ENCODE data around the gene SLC25A4. TPM values are rescaled to one million over a fixed set of nuclear protein-coding genes. Genes with fewer than 3 reads are reported as not detected.

Gene SLC25A4
- polyA plus RNA-seq, 1 donor (not counting 4 experiments of a cell fraction or from before 2014, with no cell fraction given) = 13.2 TPM

GRCh38 chr4:185138161-185138560, 4.9 kb upstream of the SLC25A4 start:
- Histone ChIP-seq H3K79me2 (ENCODE audit: control insufficient read depth, insufficient read depth, low read length) (no peaks in the 10 kb centered on the region), H3K27me3 (ENCODE audit: control insufficient read depth, extremely low read depth, insufficient read depth, low read length) (peaks cover 2% of the 10 kb centered on the region), H4K20me1 (ENCODE audit: control insufficient read depth, extremely low read depth, insufficient read depth, low read length) (no peaks in the 10 kb centered on the region), H3K4me2 (ENCODE audit: control insufficient read depth, extremely low read depth, insufficient read depth, low read depth, low read length) (no peak overlapping the region), H3K9ac (ENCODE audit: control insufficient read depth, extremely low read depth, insufficient read depth, low read length) (no peak overlapping the region), H3K36me3 (ENCODE audit: control insufficient read depth in 2 of 2, extremely low read depth in 1 of 2, insufficient read depth in 2 of 2, low read length in 2 of 2) (no peaks in the 10 kb centered on the region), H3K9me3 (ENCODE audit: control insufficient read depth, low read depth, low read length) (no peaks in the 10 kb centered on the region), H3K27ac (ENCODE audit: control insufficient read depth, insufficient read depth, low read length) (no peak overlapping the region), H3K4me1 (ENCODE audit: control insufficient read depth, extremely low read depth, insufficient read depth, low read length) (peaks cover 3% of the 10 kb centered on the region), H2AFZ (ENCODE audit: control insufficient read depth, low read length) (no peak overlapping the region), H3K9me1 (ENCODE audit: control insufficient read depth, extremely low read depth, insufficient read depth, low read length) (no peaks in the 10 kb centered on the region), H3K4me3 (ENCODE audit: control insufficient read depth in 2 of 3, extremely low read depth in 1 of 3, insufficient read depth in 2 of 3, low read depth in 1 of 3, low read length in 3 of 3) (no peak overlapping the region)
- FAIRE-seq = no peak
- TF ChIP-seq EZH2 (IDR thresholded peaks at IDR 0.05; ENCODE audit: low read length) (no peak), CTCF (optimal IDR thresholded peaks at IDR 0.05 in 1 of 3, IDR thresholded peaks at IDR 0.05 in 1 of 3, conservative IDR thresholded peaks at IDR 0.05 in 1 of 3; ENCODE audit: extremely low read depth in 1 of 3, insufficient read depth in 2 of 3, low read length in 3 of 3) (no peak)
- dilution Hi-C loops (cut with MboI; ENCODE audit: extremely low pct_ligation_motif_present, low sequenced_read_pairs) = no loop called here
- DNase-seq (ENCODE audit: low read depth, low spot score) = no peak

DNA sequence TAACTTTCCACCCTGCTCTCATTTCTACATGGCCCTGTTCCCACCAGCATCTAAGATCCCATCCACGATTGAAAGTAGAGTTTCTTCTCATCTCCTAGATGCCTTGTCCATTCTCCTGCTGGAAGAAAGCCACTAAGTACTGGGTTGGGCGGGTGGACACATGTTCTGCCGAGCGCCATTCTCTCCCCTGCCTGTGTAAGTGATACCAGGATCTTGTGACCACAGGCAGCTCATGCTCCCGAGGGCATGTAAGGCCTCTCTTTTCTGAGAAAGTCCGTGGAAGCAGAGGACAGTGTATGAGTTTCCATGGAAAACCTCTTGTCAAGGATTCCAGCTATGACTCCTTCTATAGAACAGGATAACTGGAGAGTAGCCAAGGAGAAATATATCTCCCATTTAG, 3.3 kb upstream of the SLC25A4 start:
- no peak for DNase-seq (ENCODE audit: low read depth, low spot score)
- no peak for FAIRE-seq
- Histone ChIP-seq H3K36me3 (ENCODE audit: control insufficient read depth in 2 of 2, extremely low read depth in 1 of 2, insufficient read depth in 2 of 2, low read length in 2 of 2) (no peaks in the 10 kb centered on the region), H3K4me3 (ENCODE audit: control insufficient read depth in 2 of 3, extremely low read depth in 1 of 3, insufficient read depth in 2 of 3, low read depth in 1 of 3, low read length in 3 of 3) (no peak overlapping the region), H3K9me3 (ENCODE audit: control insufficient read depth, low read depth, low read length) (no peaks in the 10 kb centered on the region), H3K27ac (ENCODE audit: control insufficient read depth, insufficient read depth, low read length) (no peak overlapping the region), H4K20me1 (ENCODE audit: control insufficient read depth, extremely low read depth, insufficient read depth, low read length) (no peaks in the 10 kb centered on the region), H3K4me2 (ENCODE audit: control insufficient read depth, extremely low read depth, insufficient read depth, low read depth, low read length) (no peak overlapping the region), H3K4me1 (ENCODE audit: control insufficient read depth, extremely low read depth, insufficient read depth, low read length) (peaks cover 6% of the 10 kb centered on the region), H3K9ac (ENCODE audit: control insufficient read depth, extremely low read depth, insufficient read depth, low read length) (no peak overlapping the region), H3K9me1 (ENCODE audit: control insufficient read depth, extremely low read depth, insufficient read depth, low read length) (no peaks in the 10 kb centered on the region), H2AFZ (ENCODE audit: control insufficient read depth, low read length) (no peak overlapping the region), H3K79me2 (ENCODE audit: control insufficient read depth, insufficient read depth, low read length) (no peaks in the 10 kb centered on the region), H3K27me3 (ENCODE audit: control insufficient read depth, extremely low read depth, insufficient read depth, low read length) (peaks cover 2% of the 10 kb centered on the region)
- TF ChIP-seq CTCF (optimal IDR thresholded peaks at IDR 0.05 in 1 of 3, IDR thresholded peaks at IDR 0.05 in 1 of 3, conservative IDR thresholded peaks at IDR 0.05 in 1 of 3; ENCODE audit: extremely low read depth in 1 of 3, insufficient read depth in 2 of 3, low read length in 3 of 3) = no peak
- TF ChIP-seq EZH2 (IDR thresholded peaks at IDR 0.05; ENCODE audit: low read length) = no peak
- dilution Hi-C loops (cut with MboI; ENCODE audit: extremely low pct_ligation_motif_present, low sequenced_read_pairs) = no loop called here

Data from keratinocyte (primary cell).